ENCODE data around the gene FLT3.
"Not testable (repeated sequence)": the region's sequence is repeated elsewhere in the genome, so short reads cannot be mapped to it uniquely, and the experiment has no call there.

Gene FLT3

GRCh38 chr13:28099396-28100149 lies 803 bp downstream of the FLT3 start:
- DNase-seq = no peak

- no peak for DNase-seq
Observed at GRCh38 chr13:28097503-28097902, 2.9 kb downstream of the FLT3 start.

- no peak for DNase-seq
Observed at GRCh38 chr13:28094306-28094705, 6.1 kb downstream of the FLT3 start.

GRCh38 chr13:28093881-28094280 lies 6.5 kb downstream of the FLT3 start:
- no peak for DNase-seq

- no peak for DNase-seq
Observed at GRCh38 chr13:28092431-28092830, 7.9 kb downstream of the FLT3 start.

- DNase-seq = no peak
Observed at GRCh38 chr13:28089065-28089464, 11.3 kb downstream of the FLT3 start.

GRCh38 chr13:28077820-28078219 lies 22.6 kb downstream of the FLT3 start:
- not testable (repeated sequence) for DNase-seq

- no peak for DNase-seq
Observed at GRCh38 chr13:28077231-28077630, 23.1 kb downstream of the FLT3 start.

GRCh38 chr13:28071424-28071823 lies 29.0 kb downstream of the FLT3 start:
- DNase-seq = no peak

GRCh38 chr13:28067491-28067890 lies 32.9 kb downstream of the FLT3 start:
- DNase-seq = no peak

GRCh38 chr13:28058866-28059613 lies 41.3 kb downstream of the FLT3 start:
- no peak for DNase-seq

GRCh38 chr13:28056970-28057712 lies 43.2 kb downstream of the FLT3 start:
- DNase-seq = no peak

GRCh38 chr13:28056426-28056825 lies 44.0 kb downstream of the FLT3 start:
- no peak for DNase-seq

- no peak for DNase-seq
Observed at GRCh38 chr13:28055357-28055756, 45.0 kb downstream of the FLT3 start.

GRCh38 chr13:28052945-28053344 lies 47.4 kb downstream of the FLT3 start:
- no peak for DNase-seq

- DNase-seq = no peak
Observed at GRCh38 chr13:28049880-28050875, 50.2 kb downstream of the FLT3 start.

GRCh38 chr13:28049215-28049614 lies 51.2 kb downstream of the FLT3 start:
- no peak for DNase-seq

- no peak for DNase-seq
Observed at GRCh38 chr13:28048768-28049167, 51.6 kb downstream of the FLT3 start.

GRCh38 chr13:28047757-28048388 lies 52.5 kb downstream of the FLT3 start:
- DNase-seq = no peak

- DNase-seq = no peak
Observed at GRCh38 chr13:28046981-28047380, 53.4 kb downstream of the FLT3 start.

- DNase-seq = no peak
Observed at GRCh38 chr13:28045861-28046260, 54.5 kb downstream of the FLT3 start.

- no peak for DNase-seq
Observed at GRCh38 chr13:28044608-28045007, 55.8 kb downstream of the FLT3 start.

All from NCI-H446 treated with DMSO at 0.1 percent for 48 hours (cell line).